AG04449 (cell line): ENCODE results near the gene APOL1.
"Not testable (repeated sequence)": the region's sequence is repeated elsewhere in the genome, so short reads cannot be mapped to it uniquely, and the experiment has no call there.

Source experiments
- CTCF ChIA-PET: fragments of 350-600 bp; formaldehyde crosslinking; extraction: SDS; loops from one replicate; lab custom pipeline; 2021; ENCODE audit warnings: antibody characterized with exemption; lab: Yijun Ruan, JAX
- POLR2A ChIA-PET: fragments of 400-600, 350-600 bp; formaldehyde crosslinking; extraction: SDS; loops from one replicate; lab custom pipeline; 2020; ENCODE audit warnings: antibody characterized with exemption, inconsistent platforms; lab: Yijun Ruan, JAX
- DNase-seq: peaks from one replicate; pipeline ENCODE4 v3.0.0-alpha.2; 2010; ENCODE audit warnings: low read depth, low spot score
- H3K4me3 ChIP-seq: 2 replicates; pipeline ENCODE4 v1.5.1; 2011; ENCODE audit warnings: low read depth, mild to moderate bottlenecking, control low read depth, low read length
- CTCF ChIP-seq: IDR thresholded peaks from one replicate; pipeline ENCODE4 v1.5.1; 2011; ENCODE audit warnings: mild to moderate bottlenecking, moderate library complexity, low read length, control low read depth, inconsistent platforms; ENCODE audit not compliant: insufficient read depth; ENCODE audit errors: missing control alignments

Gene APOL1

GRCh38 chr22:36227806-36228205, 25.1 kb upstream of the APOL1 start:
- DNase-seq: no peak
- TF ChIP-seq CTCF: no peak
- H3K4me3 ChIP-seq: no peak overlapping the region
- POLR2A ChIA-PET: no interaction called here
- CTCF ChIA-PET: interaction anchor here (0.6 to 1.6 kb wide), 5 partner anchors 11 to 258 kb away, joined by 3 to 8 read pairs (median 4); no protein-coding TSS in a partner anchor

- DNase-seq, H3K4me3 ChIP-seq, POLR2A ChIA-PET: not testable (repeated sequence)
- CTCF ChIA-PET: interaction anchor here (1.1 to 1.6 kb wide), 3 partner anchors 11 to 258 kb away, joined by 4 to 8 read pairs (median 6); no protein-coding TSS in a partner anchor
These were observed 24.6 kb upstream of the APOL1 start for GRCh38 chr22:36228369-36228768.

GRCh38 chr22:36228944-36229343, 24.0 kb upstream of the APOL1 start:
- CTCF ChIA-PET: no interaction called here
- H3K4me3 ChIP-seq: no peak overlapping the region
- POLR2A ChIA-PET: no interaction called here
- no peak for TF ChIP-seq CTCF
- no peak for DNase-seq

GRCh38 chr22:36229649-36230048, 23.3 kb upstream of the APOL1 start:
- H3K4me3 ChIP-seq, DNase-seq, CTCF ChIA-PET, POLR2A ChIA-PET: not testable (repeated sequence)

- POLR2A ChIA-PET, DNase-seq, H3K4me3 ChIP-seq: not testable (repeated sequence)
- CTCF ChIA-PET: interaction anchor here (1.1 kb wide), 1 partner anchor 10 kb away, joined by 3 read pairs; no protein-coding TSS in a partner anchor
These were observed 21.9 kb upstream of the APOL1 start for GRCh38 chr22:36231051-36231450.

GRCh38 chr22:36232715-36233401, 20.1 kb upstream of the APOL1 start:
- H3K4me3 ChIP-seq: no peak overlapping the region
- POLR2A ChIA-PET: no interaction called here
- CTCF ChIA-PET: no interaction called here
- DNase-seq: no peak
- no peak for TF ChIP-seq CTCF

- no peak overlapping the region for H3K4me3 ChIP-seq
- CTCF ChIA-PET: no interaction called here
- no peak for DNase-seq
- POLR2A ChIA-PET: no interaction called here
- no peak for TF ChIP-seq CTCF
These were observed 19.1 kb upstream of the APOL1 start for GRCh38 chr22:36233796-36234195.

- ChIA-PET CTCF (no interaction called here), POLR2A (no interaction called here)
- no peak overlapping the region for H3K4me3 ChIP-seq
- no peak for DNase-seq
- TF ChIP-seq CTCF: no peak
These were observed 18.7 kb upstream of the APOL1 start for GRCh38 chr22:36234213-36234612.
